RWPE1 (cell line): ENCODE measurements around the gene ADGRD1.

Experiments used
- CTCF ChIA-PET: fragments of 350-600 bp; sonication (Branson Sonifier 250); formaldehyde crosslinking; extraction: SDS; loops from one replicate; lab custom pipeline; 2021; lab: Yijun Ruan, JAX
- POLR2A ChIA-PET: fragments of 400-600 bp; formaldehyde crosslinking; extraction: SDS; loops from one replicate; lab custom pipeline; 2020; ENCODE audit warnings: antibody characterized with exemption; ENCODE audit not compliant: low non-redundant PET; lab: Yijun Ruan, JAX
- DNase-seq: peaks from one replicate; pipeline ENCODE4 v3.0.0; 2012; ENCODE audit warnings: low spot score
- H3K27ac ChIP-seq: fragments of 450-650 bp; 2 replicates; pipeline ENCODE4 v1.5.1; 2017
- TF ChIP-seq, protein P1 (sequence below): fragments of 450-650 bp; conservative IDR thresholded peaks from 2 replicates; pipeline ENCODE4 v1.5.1; 2017; ENCODE audit warnings: low read depth, mild to moderate bottlenecking

ADGRD1 gene

DNA sequence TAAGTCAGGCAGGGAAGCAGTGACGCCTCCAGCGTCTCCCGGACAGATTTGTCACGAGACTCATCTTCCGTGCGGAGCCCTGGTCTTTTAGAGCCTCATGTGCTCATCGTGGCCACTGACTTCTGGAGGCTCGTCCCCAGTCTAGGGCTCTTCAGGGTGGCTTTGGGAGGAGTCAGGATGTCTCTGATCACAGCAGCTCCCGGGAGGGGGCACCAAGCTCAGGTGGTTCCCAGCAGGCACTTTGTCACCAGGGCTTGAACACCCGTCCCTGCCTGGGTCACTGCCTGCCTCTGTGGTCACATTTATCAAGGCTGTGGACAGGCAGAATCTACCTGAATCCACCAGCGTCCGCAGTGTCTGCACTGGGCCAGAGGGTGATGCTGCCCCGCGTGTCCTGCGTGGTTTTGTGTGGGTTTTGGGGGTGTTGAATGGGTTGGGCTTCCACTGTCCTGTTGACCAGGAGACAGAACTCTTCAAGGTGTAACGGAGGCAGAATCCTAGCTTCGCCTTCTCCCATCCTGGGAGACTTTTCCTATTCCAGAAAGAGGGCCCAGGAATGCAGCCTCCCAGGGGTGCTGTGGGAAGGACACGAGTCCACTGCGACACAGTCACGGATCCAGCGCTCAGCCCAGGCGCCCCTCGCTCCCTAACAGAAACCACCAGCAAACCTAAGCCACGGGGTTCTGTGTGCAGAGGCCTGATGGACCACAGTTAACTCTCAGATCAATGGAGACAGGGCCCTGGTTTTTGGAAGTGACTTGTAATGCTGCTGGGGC is 132.3 kb downstream of the ADGRD1 start:
- ChIA-PET POLR2A (no interaction called here), CTCF (interaction anchor here (0.6 kb wide), 1 partner anchor 12 kb away, joined by 3 read pairs; no protein-coding TSS in a partner anchor)
- TF ChIP-seq, protein P1, sequence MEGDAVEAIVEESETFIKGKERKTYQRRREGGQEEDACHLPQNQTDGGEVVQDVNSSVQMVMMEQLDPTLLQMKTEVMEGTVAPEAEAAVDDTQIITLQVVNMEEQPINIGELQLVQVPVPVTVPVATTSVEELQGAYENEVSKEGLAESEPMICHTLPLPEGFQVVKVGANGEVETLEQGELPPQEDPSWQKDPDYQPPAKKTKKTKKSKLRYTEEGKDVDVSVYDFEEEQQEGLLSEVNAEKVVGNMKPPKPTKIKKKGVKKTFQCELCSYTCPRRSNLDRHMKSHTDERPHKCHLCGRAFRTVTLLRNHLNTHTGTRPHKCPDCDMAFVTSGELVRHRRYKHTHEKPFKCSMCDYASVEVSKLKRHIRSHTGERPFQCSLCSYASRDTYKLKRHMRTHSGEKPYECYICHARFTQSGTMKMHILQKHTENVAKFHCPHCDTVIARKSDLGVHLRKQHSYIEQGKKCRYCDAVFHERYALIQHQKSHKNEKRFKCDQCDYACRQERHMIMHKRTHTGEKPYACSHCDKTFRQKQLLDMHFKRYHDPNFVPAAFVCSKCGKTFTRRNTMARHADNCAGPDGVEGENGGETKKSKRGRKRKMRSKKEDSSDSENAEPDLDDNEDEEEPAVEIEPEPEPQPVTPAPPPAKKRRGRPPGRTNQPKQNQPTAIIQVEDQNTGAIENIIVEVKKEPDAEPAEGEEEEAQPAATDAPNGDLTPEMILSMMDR, result no peak
- DNase-seq, result no peak
- H3K27ac ChIP-seq, result no peak overlapping the region

DNA sequence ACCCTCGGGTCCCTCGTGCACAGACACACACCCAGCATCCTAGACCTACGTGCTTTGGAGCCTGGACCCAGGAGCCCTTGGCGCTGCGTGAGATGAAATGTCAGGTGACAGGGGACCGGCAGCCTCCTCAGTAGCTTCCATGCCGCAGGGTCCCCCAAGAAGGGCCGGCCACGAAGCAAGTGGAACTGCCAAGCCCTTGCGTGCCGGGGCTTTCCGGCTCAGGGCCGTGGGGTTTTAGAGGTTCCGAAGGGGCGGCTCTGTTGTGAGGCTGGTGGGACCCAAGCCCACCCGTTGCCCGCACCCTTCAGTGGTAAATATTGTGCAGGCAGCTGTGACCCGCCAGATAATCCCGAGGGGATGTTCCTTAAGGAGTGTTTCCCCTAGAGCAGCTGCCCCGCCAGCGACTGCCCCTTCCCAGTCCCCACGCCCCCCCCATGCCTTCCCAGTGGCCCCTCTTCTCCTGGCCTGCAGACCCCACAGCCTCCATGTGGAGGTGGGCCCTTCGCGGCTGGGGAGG is 133.7 kb downstream of the ADGRD1 start:
- DNase-seq, result no peak
- ChIA-PET CTCF (no interaction called here), POLR2A (no interaction called here)
- H3K27ac ChIP-seq, result no peak overlapping the region
- TF ChIP-seq, protein P1, result no peak

DNA sequence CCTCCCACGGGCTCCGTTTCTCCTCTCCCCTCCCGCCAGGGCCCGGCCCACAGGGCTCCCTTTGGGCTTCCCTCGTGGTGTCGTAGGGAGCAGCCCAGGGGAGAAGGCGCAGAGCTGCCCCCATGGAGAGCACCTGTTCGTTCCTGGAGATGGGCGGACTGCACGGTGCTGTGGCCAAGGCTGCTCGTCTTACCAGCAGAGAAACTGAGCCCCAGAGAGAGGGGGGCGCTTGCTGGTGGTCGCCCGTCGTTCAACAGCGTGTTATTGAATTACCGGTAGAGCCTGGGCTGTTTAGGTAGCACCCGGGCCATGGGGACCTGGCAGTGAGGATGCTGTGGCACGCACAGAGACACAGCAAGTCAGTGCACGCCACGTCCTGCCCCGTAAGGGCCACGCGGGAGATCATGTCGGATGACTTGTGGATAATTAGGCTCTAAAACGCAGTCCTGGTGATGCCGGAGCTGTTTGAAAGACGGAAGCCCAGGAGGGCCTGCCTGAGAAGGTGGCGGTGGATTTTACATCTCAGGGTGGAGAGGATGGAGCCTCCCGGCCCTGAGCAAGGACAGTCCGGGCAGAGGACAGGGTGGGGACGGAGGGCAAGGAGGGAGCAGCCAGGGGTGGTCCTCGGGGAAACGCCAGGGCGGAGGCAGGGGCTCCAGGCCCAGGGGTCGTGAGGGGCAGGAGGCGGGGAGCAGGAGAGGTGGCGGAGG is 134.4 kb downstream of the ADGRD1 start:
- POLR2A ChIA-PET, result no interaction called here
- CTCF ChIA-PET, result no interaction called here
- TF ChIP-seq, protein P1, result no peak
- no peak for DNase-seq
- no peak overlapping the region for H3K27ac ChIP-seq

DNA sequence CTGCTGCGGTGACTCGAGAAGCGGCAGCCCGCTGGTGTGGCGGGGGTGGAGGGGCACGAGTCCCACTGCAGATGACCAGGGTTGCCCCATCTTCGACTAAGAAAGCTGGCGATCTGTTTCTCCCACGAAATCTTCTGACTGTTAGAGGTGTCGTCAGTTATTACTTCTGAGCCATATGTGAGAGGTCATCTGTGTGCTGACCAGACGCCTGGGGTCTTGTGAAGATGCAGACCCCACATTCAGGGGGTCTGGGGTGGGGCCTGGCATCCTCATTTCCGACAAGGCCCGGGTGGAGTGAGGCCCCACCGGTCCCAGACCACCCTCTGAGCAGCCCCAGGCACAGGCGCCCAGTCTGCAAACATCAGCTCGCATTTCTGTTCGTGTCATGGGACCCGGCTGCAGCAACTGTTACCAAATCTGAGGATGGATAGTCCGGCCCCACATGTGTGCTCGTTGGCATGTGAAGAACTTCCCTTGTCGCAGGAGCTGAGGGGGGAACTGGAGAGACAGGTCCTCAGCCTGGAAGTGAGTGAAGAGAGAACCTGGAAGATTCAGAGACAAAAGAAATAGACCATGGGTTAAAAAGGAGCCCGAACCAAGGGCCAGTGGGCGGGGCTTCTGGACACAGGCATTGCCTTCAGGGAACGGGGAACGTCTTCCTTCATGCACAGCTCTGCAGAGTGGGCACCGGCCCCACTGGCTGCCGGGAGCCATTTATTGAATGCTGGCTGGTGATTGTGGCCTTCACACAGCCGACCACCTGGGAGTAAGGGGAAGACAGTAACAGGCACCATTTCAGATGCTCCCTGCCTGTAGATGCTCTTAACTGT is 135.2 kb downstream of the ADGRD1 start:
- CTCF ChIA-PET, result no interaction called here
- H3K27ac ChIP-seq, result no peak overlapping the region
- POLR2A ChIA-PET, result no interaction called here
- DNase-seq, result no peak
- TF ChIP-seq, protein P1, result no peak

DNA sequence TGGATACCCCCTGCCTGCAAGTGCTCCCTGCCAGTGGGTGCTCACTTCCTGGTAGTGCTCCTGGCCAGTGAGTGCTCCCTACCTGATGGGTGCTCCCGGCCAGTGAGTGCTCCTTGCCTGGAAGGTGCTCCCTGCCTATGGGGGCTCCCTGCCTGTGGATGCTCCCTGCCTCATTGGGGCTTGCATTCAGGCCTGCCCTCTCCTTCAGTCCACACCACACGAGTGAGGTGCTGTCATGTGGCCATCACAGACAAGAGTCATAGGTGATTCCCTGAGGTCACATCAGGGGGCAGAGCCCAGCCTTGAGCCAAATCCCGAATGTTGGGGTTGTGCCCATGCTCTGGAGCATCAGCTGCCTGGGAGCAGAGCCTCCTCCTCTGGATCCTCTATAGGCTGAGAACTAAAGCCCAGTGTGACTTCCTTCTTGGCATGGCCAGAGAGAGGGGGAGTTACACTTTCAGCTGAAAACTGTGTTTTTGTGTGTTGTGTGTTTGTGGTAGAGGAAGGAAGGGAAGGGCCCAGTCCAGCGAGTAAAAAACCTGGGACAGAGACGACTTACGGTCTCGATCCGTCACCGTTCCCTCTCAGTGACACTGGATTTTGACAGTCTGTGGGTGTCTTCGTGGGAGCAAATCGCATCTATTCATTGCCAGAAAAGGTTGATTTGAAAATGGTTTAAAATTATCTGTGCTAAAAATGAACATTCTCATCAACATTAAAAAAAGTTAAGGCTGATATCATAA is 136.0 kb downstream of the ADGRD1 start:
- ChIA-PET POLR2A (no interaction called here), CTCF (no interaction called here)
- TF ChIP-seq, protein P1, result no peak
- H3K27ac ChIP-seq, result no peak overlapping the region
- no peak for DNase-seq
